ENCODE results near the gene ATAD3A. TPM values are rescaled to one million over a fixed set of nuclear protein-coding genes. Genes with fewer than 3 reads are reported as not detected.

The ATAD3A gene
- total RNA-seq, 2 donors from 2014 or later, result 20.3 to 23.3 TPM

GRCh38 chr1:1565340-1565739 is 53.4 kb downstream of the ATAD3A start:
- H3K9me3 ChIP-seq (ENCODE audit: control insufficient read depth, low read length, poor library complexity, severe bottlenecking), result no peaks in the 10 kb centered on the region
- ATAC-seq (no peak), DNase-seq (no peak)
- peaks cover 26% of the 10 kb centered on the region for H3K4me1 Mint-ChIP-seq
- peak overlapping the region; percentile 56 for H3K27ac Mint-ChIP-seq
- H3K36me3 Mint-ChIP-seq (ENCODE audit: low read depth), result peaks cover 8% of the 10 kb centered on the region
- no peak overlapping the region for H3K4me3 Mint-ChIP-seq
- H3K27me3 Mint-ChIP-seq, result no peaks in the 10 kb centered on the region

- no peak overlapping the region for H3K4me3 Mint-ChIP-seq
- no peaks in the 10 kb centered on the region for H3K9me3 ChIP-seq (ENCODE audit: control insufficient read depth, low read length, poor library complexity, severe bottlenecking)
- peaks cover 8% of the 10 kb centered on the region for H3K36me3 Mint-ChIP-seq (ENCODE audit: low read depth)
- no peak overlapping the region for H3K27ac Mint-ChIP-seq
- DNase-seq, result no peak
- H3K4me1 Mint-ChIP-seq, result peaks cover 31% of the 10 kb centered on the region
- no peak for ATAC-seq
- no peaks in the 10 kb centered on the region for H3K27me3 Mint-ChIP-seq
Observed at GRCh38 chr1:1567152-1567875, 55.4 kb downstream of the ATAD3A start.

DNA sequence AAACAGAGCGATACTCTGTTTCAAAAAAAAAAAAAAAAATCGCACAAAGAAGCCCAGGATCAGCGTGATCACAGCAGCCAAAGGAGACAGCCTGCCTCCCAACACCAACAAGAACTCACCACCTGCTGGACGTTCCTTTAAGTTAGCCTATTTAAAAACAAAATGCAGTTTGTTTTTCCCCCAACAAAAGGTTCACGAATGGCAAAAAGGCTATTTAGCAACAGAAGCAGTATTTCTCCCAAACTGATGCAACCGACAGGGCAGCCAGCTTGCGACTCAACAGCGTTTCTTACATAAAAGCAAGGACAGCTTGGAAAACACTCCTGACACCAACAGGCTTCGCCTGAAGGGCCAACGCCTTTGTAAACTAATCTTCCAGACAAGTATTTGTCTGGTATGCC is 55.9 kb downstream of the ATAD3A start:
- Mint-ChIP-seq H3K4me3 (no peak overlapping the region), H3K36me3 (ENCODE audit: low read depth) (peaks cover 8% of the 10 kb centered on the region), H3K27me3 (no peaks in the 10 kb centered on the region), H3K27ac (peak overlapping the region; percentile 77), H3K4me1 (peaks cover 31% of the 10 kb centered on the region)
- ATAC-seq (no peak), DNase-seq (no peak)
- H3K9me3 ChIP-seq (ENCODE audit: control insufficient read depth, low read length, poor library complexity, severe bottlenecking), result no peaks in the 10 kb centered on the region

- no peaks in the 10 kb centered on the region for H3K9me3 ChIP-seq (ENCODE audit: control insufficient read depth, low read length, poor library complexity, severe bottlenecking)
- peaks cover 8% of the 10 kb centered on the region for H3K36me3 Mint-ChIP-seq (ENCODE audit: low read depth)
- no peaks in the 10 kb centered on the region for H3K27me3 Mint-ChIP-seq
- H3K4me1 Mint-ChIP-seq, result peaks cover 29% of the 10 kb centered on the region
- no peak for DNase-seq
- H3K27ac Mint-ChIP-seq, result peak overlapping the region; percentile 77
- no peak for ATAC-seq
- H3K4me3 Mint-ChIP-seq, result no peak overlapping the region
Observed at GRCh38 chr1:1569341-1569740, 57.4 kb downstream of the ATAD3A start.

GRCh38 chr1:1573843-1574720 is 62.1 kb downstream of the ATAD3A start:
- H3K36me3 Mint-ChIP-seq (ENCODE audit: low read depth), result peaks cover 6% of the 10 kb centered on the region
- ATAC-seq (peak; percentile 81), DNase-seq (peak; percentile 56 to 75 (median 73))
- H3K27me3 Mint-ChIP-seq, result no peaks in the 10 kb centered on the region
- peak overlapping the region; percentile 99 for H3K27ac Mint-ChIP-seq
- H3K4me1 Mint-ChIP-seq, result peaks cover 22% of the 10 kb centered on the region
- peak overlapping the region; percentile 97 for H3K4me3 Mint-ChIP-seq
- H3K9me3 ChIP-seq (ENCODE audit: control insufficient read depth, low read length, poor library complexity, severe bottlenecking), result no peaks in the 10 kb centered on the region

DNA sequence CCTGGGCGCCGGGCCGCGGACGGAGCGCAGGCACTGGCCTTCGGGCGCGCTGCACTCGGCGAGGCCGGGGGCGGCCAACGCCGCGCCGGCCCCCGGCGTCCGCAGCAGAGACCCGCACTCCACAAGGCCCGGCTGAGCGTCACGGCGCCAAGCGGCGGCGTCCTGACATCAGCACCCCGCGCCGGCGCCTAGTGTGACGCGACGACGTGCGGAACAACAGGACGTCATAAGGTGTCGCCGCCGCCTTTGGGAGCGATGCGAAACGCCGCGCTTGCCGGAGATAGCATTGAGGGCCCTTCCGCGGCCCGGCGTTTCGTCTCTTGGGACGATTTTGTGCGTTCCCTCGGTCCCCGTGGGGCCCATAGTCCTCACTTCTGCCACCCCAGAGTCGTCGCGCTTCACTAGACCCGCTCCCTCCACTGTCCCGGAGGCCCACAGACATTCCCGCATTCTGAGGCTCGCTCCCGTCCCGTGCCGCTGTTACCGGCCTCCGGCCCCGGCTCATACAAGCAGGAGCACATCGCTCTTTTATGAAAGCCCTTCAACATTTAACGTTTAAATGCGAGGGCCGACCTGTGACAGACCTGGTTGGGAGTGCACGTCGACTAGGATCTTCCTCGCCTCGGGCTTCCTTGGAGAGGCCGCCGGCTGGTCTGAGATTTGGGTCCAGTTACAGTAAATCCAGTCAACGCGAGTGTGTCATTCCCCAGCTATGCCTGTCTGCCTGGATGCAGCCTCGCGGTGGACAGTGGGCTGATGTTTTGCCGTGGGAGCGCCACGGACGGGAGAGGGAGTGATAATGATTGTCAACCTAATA is 63.0 kb downstream of the ATAD3A start, which contains the start of gene SSU72:
Gene SSU72, minus strand, starts transcription at position 143 of the 817 bp plus-strand sequence. CDS start 306 bp downstream, outside the sequence.
- H3K27ac Mint-ChIP-seq, result peak within 1 kb of the TSS; percentile 99
- no peaks in the 10 kb centered on the region for H3K9me3 ChIP-seq (ENCODE audit: control insufficient read depth, low read length, poor library complexity, severe bottlenecking)
- DNase-seq, result peak; percentile 86 to 89 (median 87)
- peaks cover 18% of the 10 kb centered on the region for H3K4me1 Mint-ChIP-seq
- H3K27me3 Mint-ChIP-seq, result no peaks in the 10 kb centered on the region
- H3K4me3 Mint-ChIP-seq, result peak within 1 kb of the TSS; percentile 97
- H3K36me3 Mint-ChIP-seq (ENCODE audit: low read depth), result peaks cover 4% of the 10 kb centered on the region
- peak; percentile 84 for ATAC-seq

- H3K27ac Mint-ChIP-seq, result no peak overlapping the region
- ATAC-seq (no peak), DNase-seq (no peak)
- peaks cover 2% of the 10 kb centered on the region for H3K36me3 Mint-ChIP-seq (ENCODE audit: low read depth)
- peaks cover 8% of the 10 kb centered on the region for H3K4me1 Mint-ChIP-seq
- H3K9me3 ChIP-seq (ENCODE audit: control insufficient read depth, low read length, poor library complexity, severe bottlenecking), result no peaks in the 10 kb centered on the region
- H3K27me3 Mint-ChIP-seq, result peaks cover 9% of the 10 kb centered on the region
- H3K4me3 Mint-ChIP-seq, result no peak overlapping the region
Observed at GRCh38 chr1:1577367-1578011, 65.5 kb downstream of the ATAD3A start.

- Mint-ChIP-seq H3K36me3 (ENCODE audit: low read depth) (peaks cover 2% of the 10 kb centered on the region), H3K4me1 (peaks cover 8% of the 10 kb centered on the region), H3K27me3 (peaks cover 16% of the 10 kb centered on the region)
Observed at GRCh38 chr1:1578371-1578940, 66.5 kb downstream of the ATAD3A start.

DNA sequence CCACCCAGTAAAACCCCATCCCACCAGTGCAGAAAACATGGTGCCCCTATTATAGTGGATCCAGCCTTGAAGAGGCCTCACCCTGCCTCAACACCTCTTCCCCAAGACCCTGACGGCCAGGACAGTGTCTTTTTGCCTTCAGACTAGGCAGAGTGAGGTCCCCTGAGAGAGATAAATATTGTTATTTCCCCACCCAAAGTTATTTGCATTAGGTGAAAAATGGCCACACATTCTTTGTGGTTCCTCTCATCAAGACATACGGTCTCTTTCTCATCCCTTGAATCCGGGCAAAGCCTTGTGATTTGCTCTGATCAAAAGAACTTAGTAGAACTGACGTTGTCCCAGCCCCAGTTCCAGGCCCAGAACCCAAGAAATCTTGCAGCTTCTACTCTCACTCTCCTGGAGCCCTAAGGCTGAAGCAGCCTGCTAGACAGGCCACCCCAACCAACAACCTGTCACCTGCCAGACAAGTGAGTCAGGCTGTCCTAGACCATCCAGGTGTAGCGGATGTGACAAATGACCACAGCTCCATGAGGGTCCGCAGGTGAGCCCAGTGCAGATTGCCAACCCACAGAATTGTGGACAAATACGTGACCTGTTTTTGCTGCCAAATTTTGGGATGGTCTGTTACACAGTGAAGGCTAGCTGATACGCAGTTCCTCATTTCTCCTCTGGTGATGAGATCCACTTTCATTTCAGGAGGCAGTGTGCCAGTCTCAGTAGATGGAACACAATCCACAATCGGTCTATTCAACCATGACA is 70.8 kb downstream of the ATAD3A start:
- H3K4me3 Mint-ChIP-seq, result no peak overlapping the region
- H3K4me1 Mint-ChIP-seq, result no peaks in the 10 kb centered on the region
- ATAC-seq, result no peak
- no peaks in the 10 kb centered on the region for H3K36me3 Mint-ChIP-seq (ENCODE audit: low read depth)
- no peak for DNase-seq
- no peak overlapping the region for H3K27ac Mint-ChIP-seq
- no peaks in the 10 kb centered on the region for H3K9me3 ChIP-seq (ENCODE audit: control insufficient read depth, low read length, poor library complexity, severe bottlenecking)
- H3K27me3 Mint-ChIP-seq, result peaks cover 24% of the 10 kb centered on the region

More at GRCh38 chr1:1578371-1578940, 66.5 kb downstream of the ATAD3A start:
- DNase-seq (no peak), ATAC-seq (no peak)
- H3K9me3 ChIP-seq (ENCODE audit: control insufficient read depth, low read length, poor library complexity, severe bottlenecking), result no peaks in the 10 kb centered on the region
- H3K4me3 Mint-ChIP-seq, result no peak overlapping the region
- no peak overlapping the region for H3K27ac Mint-ChIP-seq

DNA sequence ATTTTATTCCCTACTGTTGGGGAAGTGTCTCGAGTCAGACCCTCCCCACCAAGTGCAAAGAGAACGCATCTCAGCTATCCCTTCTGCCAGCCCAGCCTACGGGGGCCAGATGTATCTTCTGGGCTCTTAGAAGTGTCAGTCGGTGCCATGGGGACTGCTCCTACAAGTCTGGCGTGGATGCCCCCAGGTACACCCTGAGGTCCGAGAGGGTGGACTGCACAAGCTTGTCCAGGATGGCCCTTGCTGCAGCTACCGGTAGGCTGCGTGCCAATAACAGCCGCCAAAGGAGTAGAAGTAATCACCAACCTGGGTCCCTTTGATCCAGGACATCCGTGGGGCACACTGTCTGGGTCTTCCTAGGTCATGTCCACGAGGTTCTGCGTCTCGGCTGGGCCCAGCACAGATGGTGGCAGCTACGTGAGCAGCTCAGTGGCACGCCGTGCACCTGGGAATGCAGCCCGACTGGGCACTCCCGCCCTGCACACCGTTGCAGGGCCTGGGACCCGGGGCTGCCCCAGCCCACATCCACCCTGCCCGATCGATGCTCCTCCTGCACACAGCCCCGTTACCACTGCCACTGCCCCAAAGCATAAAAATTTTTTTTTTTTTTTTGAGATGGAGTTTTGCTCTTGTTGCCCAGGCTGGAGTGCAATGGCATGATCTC is 71.5 kb downstream of the ATAD3A start:
- ATAC-seq (no peak), DNase-seq (no peak)
- no peaks in the 10 kb centered on the region for H3K9me3 ChIP-seq (ENCODE audit: control insufficient read depth, low read length, poor library complexity, severe bottlenecking)
- Mint-ChIP-seq H3K27ac (no peak overlapping the region), H3K36me3 (ENCODE audit: low read depth) (no peaks in the 10 kb centered on the region), H3K4me1 (no peaks in the 10 kb centered on the region), H3K4me3 (no peak overlapping the region), H3K27me3 (peaks cover 24% of the 10 kb centered on the region)
